K562 (cell line): ENCODE results near the gene PRXL2A. TPM values are rescaled to one million over a fixed set of nuclear protein-coding genes. Genes with fewer than 3 reads are reported as not detected.
A peak's percentile ranks its signal among the peaks of the same experiment; 100 is the strongest.

Source experiments
- ARID1B ChIP-seq: fragments of 450-650 bp; IDR thresholded peaks from 2 replicates; pipeline ENCODE4 v1.6.1; 2016; ENCODE audit warnings: antibody characterized with exemption, mild to moderate bottlenecking, inconsistent platforms
- ELK3 ChIP-seq: fragments of 450-650 bp; formaldehyde crosslinking; IDR thresholded peaks from 2 replicates; pipeline ENCODE4 v1.4.0; 2020; ENCODE audit warnings: mild to moderate bottlenecking
- LCOR ChIP-seq: sonication (generic); formaldehyde crosslinking; IDR thresholded peaks from 2 replicates; pipeline ENCODE4 v1.8.0; 2022; ENCODE audit warnings: mild to moderate bottlenecking, missing genetic modification reagents
- MYBL2 ChIP-seq, 2 experiments: fragments of 450-650 bp in 1 of 2; sonication (generic) in 1 of 2; formaldehyde crosslinking in 1 of 2; IDR thresholded peaks; 2 replicates each; pipeline versions ENCODE4 v1.6.1 to v1.8.1; 2017 to 2022; ENCODE audit warnings: borderline replicate concordance in 1 of 2, inconsistent platforms in 1 of 2, low read depth in 1 of 2, mild to moderate bottlenecking in 1 of 2, missing genetic modification reagents in 1 of 2, moderate library complexity in 1 of 2
- MYC ChIP-seq, 2 experiments: fragments of 250-450 bp in 1 of 2; sonication (Bioruptor Pico) in 1 of 2; IDR thresholded peaks; 2 replicates each; pipeline versions ENCODE4 v1.5.1 to v1.6.1; 2012 to 2021; ENCODE audit warnings: low read depth in 2 of 2, borderline replicate concordance in 1 of 2, improper control_type of control experiment in 1 of 2, low read length in 1 of 2, mild to moderate bottlenecking in 1 of 2, moderate library complexity in 1 of 2
- NCOA6 ChIP-seq: fragments of 450-650 bp; IDR thresholded peaks from 2 replicates; pipeline ENCODE4 v1.6.1; 2017; ENCODE audit warnings: mild to moderate bottlenecking
- NELFE ChIP-seq: IDR thresholded peaks from 2 replicates; pipeline ENCODE4 v1.6.1; 2011; ENCODE audit warnings: mild to moderate bottlenecking; ENCODE audit not compliant: insufficient read depth, insufficient read length
- RAD21 ChIP-seq, 2 experiments: fragments of 250-450 bp in 1 of 2; fragments of 450-650 bp in 1 of 2; sonication (Bioruptor Pico) in 1 of 2; formaldehyde crosslinking in 1 of 2; IDR thresholded peaks in 1 of 2; conservative IDR thresholded peaks in 1 of 2; 2 replicates each; pipeline versions ENCODE4 v1.4.0 to v1.8.0; 2020 to 2022; ENCODE audit warnings: mild to moderate bottlenecking in 2 of 2, moderate library complexity in 1 of 2
- RUNX1 ChIP-seq: sonication (generic); IDR thresholded peaks from 2 replicates; pipeline ENCODE4 v1.6.1; 2016; ENCODE audit warnings: antibody characterized with exemption, low read depth
- TCFL5 ChIP-seq: fragments of 250-450 bp; sonication (Bioruptor Pico); conservative IDR thresholded peaks from 2 replicates; pipeline ENCODE4 v1.6.1; 2021; ENCODE audit warnings: mild to moderate bottlenecking, moderate library complexity, matching md5 sums
- TRIM28 ChIP-seq: fragments of 450-650 bp; IDR thresholded peaks from 2 replicates; pipeline ENCODE4 v1.6.1; 2017
- ZFP30 ChIP-seq: fragments of 250-450 bp; sonication (Bioruptor Pico); IDR thresholded peaks from 2 replicates; pipeline ENCODE4 v1.8.0; 2022; ENCODE audit warnings: moderate library complexity, mild to moderate bottlenecking, inconsistent platforms, borderline replicate concordance
- ZNF311 ChIP-seq: fragments of 250-450 bp; sonication (Bioruptor Pico); IDR thresholded peaks from 2 replicates; pipeline ENCODE4 v1.4.0; 2020; ENCODE audit warnings: mild to moderate bottlenecking, moderate library complexity
- ZNF780A ChIP-seq: fragments of 250-450 bp; sonication (Bioruptor Pico); IDR thresholded peaks from 2 replicates; pipeline ENCODE4 v1.5.0; 2021; ENCODE audit warnings: mild to moderate bottlenecking
- ZNF785 ChIP-seq: fragments of 250-450 bp; sonication (Bioruptor Pico); IDR thresholded peaks from 2 replicates; pipeline ENCODE4 v1.4.0; 2020; ENCODE audit warnings: mild to moderate bottlenecking
- polyA plus RNA-seq, 8 experiments: library from polyadenylated mRNA; depleted of rRNA in 4 of 8; stranded (reverse) in 5 of 8; unstranded in 3 of 8; fragments of >200 nt; fragmentation: Nextera tagmentation in 2 of 8; fragmentation: Illumina TruSeq in 1 of 8; extraction: Ambion mirVana in 2 of 8; extraction: Trizol in 1 of 8; gene quantifications; 2 replicates each; pipeline versions ENCODE4 v1.2.1 to v1.2.3, GENCODE V29; 2011 to 2014; ENCODE audit warnings: inconsistent platforms in 1 of 8, missing spikeins in 1 of 8
- total RNA-seq, 7 experiments: library from RNA; depleted of rRNA in 6 of 7; stranded (reverse); fragments of >200 nt in 6 of 7; fragmentation: Illumina TruSeq in 2 of 7; extraction: Trizol in 2 of 7; gene quantifications; 2 replicates each; pipeline versions ENCODE4 v1.2.1 to v1.2.3, GENCODE V29; 2011 to 2021; ENCODE audit warnings: low replicate concordance in 1 of 7
- TF ChIP-seq, protein P1 (sequence below), 2 experiments: fragments of 450-650 bp; IDR thresholded peaks; 2 replicates each; pipeline ENCODE4 v1.6.1; 2016; ENCODE audit warnings: mild to moderate bottlenecking in 2 of 2, borderline replicate concordance in 1 of 2, low read depth in 1 of 2, moderate library complexity in 1 of 2

The PRXL2A gene
- total and polyA plus RNA-seq, 9 of the 15 experiments (the other 6 are each of a cell fraction or from before 2014, with no cell fraction given): 0.14 to 1.2 (median 0.75) TPM

DNA sequence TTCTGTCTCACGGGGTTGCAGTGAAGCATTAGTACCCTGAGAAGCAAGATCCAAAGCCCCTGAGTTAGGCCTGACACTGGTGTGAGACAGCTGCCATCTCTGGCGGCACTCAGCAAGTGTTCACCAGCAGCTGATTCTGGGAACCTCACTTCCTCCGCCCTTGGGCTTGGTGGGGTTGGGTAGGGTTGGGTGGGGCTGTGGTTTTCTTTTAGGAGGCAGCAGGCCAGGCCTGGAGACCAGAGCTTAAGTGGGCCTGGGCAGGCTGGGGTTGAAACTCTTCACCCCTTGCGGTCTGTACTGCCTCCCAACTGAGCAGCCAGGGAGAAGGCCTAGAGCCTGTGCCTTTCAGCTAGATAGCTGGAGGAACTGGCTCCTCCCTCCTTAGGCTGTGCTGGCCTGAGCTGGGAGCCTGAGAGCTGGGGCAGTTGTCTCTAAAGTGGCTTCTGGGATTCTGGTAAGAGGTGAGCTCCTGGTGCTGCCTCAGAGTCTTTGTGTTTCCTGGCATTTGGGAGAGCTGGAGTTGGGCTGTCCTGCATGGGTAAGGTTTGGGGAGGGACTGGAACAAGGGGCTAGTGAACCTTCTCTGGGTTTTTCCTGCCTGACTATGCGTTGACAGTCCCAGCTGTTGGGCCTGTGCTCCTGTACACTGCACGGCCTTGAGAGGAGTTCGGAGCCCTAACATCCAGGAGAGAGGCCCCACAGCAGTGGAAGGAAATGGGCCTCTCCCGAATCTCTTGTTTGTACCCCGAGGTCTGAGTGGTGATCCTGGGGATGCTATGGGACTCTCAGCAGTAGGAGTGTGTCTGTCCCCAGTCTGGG is 50.9 kb downstream of the PRXL2A start (continued):
- TF ChIP-seq, protein P1, sequence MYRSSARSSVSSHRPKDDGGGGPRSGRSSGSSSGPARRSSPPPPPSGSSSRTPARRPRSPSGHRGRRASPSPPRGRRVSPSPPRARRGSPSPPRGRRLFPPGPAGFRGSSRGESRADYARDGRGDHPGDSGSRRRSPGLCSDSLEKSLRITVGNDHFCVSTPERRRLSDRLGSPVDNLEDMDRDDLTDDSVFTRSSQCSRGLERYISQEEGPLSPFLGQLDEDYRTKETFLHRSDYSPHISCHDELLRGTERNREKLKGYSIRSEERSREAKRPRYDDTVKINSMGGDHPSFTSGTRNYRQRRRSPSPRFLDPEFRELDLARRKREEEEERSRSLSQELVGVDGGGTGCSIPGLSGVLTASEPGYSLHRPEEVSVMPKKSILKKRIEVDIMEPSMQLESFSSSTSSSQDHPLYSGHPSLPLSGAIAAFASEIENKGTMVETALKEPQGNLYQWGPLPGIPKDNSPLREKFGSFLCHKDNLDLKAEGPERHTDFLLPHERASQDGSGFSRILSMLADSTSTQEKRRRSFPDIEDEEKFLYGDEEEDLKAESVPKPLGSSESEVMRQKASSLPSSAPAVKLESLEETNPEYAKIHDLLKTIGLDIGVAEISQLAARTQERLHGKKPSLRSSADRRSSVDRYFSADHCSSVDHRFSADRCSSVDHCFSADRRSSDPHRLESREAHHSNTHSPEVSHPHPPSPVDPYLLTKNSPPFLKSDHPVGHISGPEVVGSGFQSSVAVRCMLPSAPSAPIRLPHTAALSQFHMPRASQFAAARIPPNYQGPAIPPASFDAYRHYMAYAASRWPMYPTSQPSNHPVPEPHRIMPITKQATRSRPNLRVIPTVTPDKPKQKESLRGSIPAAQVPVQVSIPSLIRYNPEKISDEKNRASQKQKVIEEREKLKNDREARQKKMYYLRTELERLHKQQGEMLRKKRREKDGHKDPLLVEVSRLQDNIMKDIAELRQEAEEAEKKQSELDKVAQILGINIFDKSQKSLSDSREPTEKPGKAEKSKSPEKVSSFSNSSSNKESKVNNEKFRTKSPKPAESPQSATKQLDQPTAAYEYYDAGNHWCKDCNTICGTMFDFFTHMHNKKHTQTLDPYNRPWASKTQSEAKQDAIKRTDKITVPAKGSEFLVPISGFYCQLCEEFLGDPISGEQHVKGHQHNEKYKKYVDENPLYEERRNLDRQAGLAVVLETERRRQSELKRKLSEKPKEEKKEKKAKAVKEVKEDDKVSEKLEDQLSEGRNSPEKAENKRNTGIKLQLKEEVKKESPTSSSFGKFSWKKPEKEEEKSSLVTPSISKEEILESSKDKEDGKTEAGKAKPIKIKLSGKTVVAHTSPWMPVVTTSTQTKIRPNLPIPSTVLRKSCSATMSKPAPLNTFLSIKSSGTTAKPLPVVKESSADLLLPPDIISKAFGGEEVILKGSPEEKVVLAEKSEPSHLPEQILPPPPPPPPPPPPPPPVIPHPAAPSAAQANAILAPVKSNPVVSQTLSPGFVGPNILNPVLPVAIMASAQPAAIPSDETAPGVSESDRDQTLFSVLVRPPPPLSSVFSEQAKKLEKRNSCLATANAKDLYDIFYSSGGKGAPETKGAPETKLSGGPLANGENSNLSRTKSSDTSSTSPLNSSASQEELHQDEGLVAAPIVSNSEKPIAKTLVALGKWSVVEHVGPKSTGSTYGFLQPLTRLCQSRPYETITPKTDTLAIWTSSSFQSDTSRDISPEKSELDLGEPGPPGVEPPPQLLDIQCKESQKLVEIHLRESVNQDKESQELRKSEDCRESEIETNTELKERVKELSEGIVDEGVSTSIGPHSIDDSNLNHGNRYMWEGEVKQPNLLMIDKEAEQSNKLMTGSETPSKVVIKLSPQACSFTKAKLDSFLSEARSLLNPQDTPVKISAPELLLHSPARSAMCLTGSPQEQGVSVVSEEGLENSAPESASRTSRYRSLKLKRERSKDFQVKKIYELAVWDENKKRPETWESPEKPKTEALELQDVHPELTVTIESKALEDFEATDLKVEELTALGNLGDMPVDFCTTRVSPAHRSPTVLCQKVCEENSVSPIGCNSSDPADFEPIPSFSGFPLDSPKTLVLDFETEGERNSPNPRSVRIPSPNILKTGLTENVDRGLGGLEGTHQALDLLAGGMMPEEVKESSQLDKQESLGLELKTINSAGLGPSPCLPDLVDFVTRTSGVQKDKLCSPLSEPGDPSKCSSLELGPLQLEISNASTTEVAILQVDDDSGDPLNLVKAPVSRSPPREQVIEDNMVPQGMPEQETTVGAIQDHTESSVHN (IDR thresholded peaks at IDR 0.05; ENCODE audit: borderline replicate concordance in 1 of 2, low read depth in 1 of 2): no peak
- TF ChIP-seq RUNX1 (no peak), NCOA6 (no peak), ZFP30 (CRISPR knock-in tag) (no peak), ARID1B (peak; percentile 51), MYBL2 (IDR thresholded peaks at IDR 0.05; ENCODE audit: low read depth) (no peak), MYBL2 (CRISPR knock-in tag; IDR thresholded peaks at IDR 0.05; ENCODE audit: borderline replicate concordance) (no peak), TCFL5 (CRISPR knock-in tag) (no peak), ZNF785 (CRISPR knock-in tag) (no peak), LCOR (CRISPR knock-in tag) (peak; percentile 92), ZNF780A (CRISPR knock-in tag) (no peak), MYC (IDR thresholded peaks at IDR 0.05; ENCODE audit: low read depth, low read length) (peak; percentile 49), MYC (CRISPR knock-in tag; IDR thresholded peaks at IDR 0.05; ENCODE audit: borderline replicate concordance, low read depth) (no peak), ZNF311 (CRISPR knock-in tag) (no peak), ELK3 (CRISPR knock-in tag) (no peak), RAD21 (CRISPR knock-in tag; conservative IDR thresholded peaks at IDR 0.05 in 1 of 2, IDR thresholded peaks at IDR 0.05 in 1 of 2) (0 out of 4 replicates have a peak, but pooled peaks have one; percentile 8 to 12), TRIM28 (no peak), NELFE (no peak)
